Mesothelial cell of epicardium (in vitro differentiated cells): ENCODE data around the gene EXOC4. TPM values are rescaled to one million over a fixed set of nuclear protein-coding genes. Genes with fewer than 3 reads are reported as not detected.
"Not testable (repeated sequence)": the region's sequence is repeated elsewhere in the genome, so short reads cannot be mapped to it uniquely, and the experiment has no call there.

Source experiments
- DNase-seq, 2 experiments: peaks; one replicate each; pipeline ENCODE4 v3.0.0; 2021; ENCODE audit warnings: low spot score in 2 of 2; ENCODE audit not compliant: unreplicated experiment in 2 of 2
- H3K27ac Mint-ChIP-seq: 2 replicates; pipeline ENCODE4 v1.8.0; 2021; ENCODE audit warnings: mixed read lengths
- H3K27me3 Mint-ChIP-seq: 2 replicates; pipeline ENCODE4 v1.8.0; 2021; ENCODE audit warnings: low read depth, mixed read lengths
- H3K36me3 Mint-ChIP-seq: 2 replicates; pipeline ENCODE4 v1.8.0; 2021; ENCODE audit warnings: mixed read lengths
- H3K4me1 Mint-ChIP-seq: 2 replicates; pipeline ENCODE4 v1.8.0; 2021; ENCODE audit warnings: mixed read lengths
- H3K4me3 Mint-ChIP-seq: 2 replicates; pipeline ENCODE4 v1.8.0; 2021; ENCODE audit warnings: mild to moderate bottlenecking, moderate library complexity, mixed read lengths
- H3K9me3 Mint-ChIP-seq: 2 replicates; pipeline ENCODE4 v1.8.0; 2021; ENCODE audit warnings: mixed read lengths
- total RNA-seq: library from RNA; stranded (reverse); gene quantifications from 3 replicates; pipeline ENCODE4 v1.2.1, GENCODE V29; 2021
- TF ChIP-seq, protein P1 (sequence below): fragments of 200-600 bp; sonication (generic); IDR thresholded peaks from one replicate; pipeline ENCODE4 v1.5.0; 2021; ENCODE audit warnings: antibody characterized with exemption; ENCODE audit not compliant: unreplicated experiment

Gene EXOC4
- total RNA-seq, 1 donor from 2014 or later: 105 TPM

DNA sequence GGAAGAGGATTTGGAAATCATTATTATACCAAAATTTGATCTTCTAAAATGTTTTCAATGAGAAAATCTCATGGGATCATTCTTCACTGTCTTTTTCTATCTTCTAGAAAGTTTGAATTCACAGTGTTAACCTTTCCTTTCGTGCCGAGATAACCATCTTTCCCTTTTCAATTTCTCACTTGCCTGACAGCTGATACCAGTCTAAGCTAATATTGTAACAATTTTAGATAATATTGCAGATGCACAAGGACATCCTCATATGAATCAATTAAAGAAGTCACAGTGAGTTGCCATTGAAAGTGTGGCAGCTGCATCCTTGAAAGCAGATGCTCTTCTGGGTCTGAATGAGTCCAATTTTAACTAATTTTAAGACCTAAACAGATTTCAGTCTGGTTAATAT is 734.7 kb downstream of the EXOC4 start:
- peaks cover 15% of the 10 kb centered on the region for H3K9me3 Mint-ChIP-seq
- H3K4me3 Mint-ChIP-seq: no peak overlapping the region
- DNase-seq: no peak
- peaks cover 10% of the 10 kb centered on the region for H3K4me1 Mint-ChIP-seq
- no peaks in the 10 kb centered on the region for H3K27me3 Mint-ChIP-seq
- no peak overlapping the region for H3K27ac Mint-ChIP-seq
- TF ChIP-seq, protein P1, sequence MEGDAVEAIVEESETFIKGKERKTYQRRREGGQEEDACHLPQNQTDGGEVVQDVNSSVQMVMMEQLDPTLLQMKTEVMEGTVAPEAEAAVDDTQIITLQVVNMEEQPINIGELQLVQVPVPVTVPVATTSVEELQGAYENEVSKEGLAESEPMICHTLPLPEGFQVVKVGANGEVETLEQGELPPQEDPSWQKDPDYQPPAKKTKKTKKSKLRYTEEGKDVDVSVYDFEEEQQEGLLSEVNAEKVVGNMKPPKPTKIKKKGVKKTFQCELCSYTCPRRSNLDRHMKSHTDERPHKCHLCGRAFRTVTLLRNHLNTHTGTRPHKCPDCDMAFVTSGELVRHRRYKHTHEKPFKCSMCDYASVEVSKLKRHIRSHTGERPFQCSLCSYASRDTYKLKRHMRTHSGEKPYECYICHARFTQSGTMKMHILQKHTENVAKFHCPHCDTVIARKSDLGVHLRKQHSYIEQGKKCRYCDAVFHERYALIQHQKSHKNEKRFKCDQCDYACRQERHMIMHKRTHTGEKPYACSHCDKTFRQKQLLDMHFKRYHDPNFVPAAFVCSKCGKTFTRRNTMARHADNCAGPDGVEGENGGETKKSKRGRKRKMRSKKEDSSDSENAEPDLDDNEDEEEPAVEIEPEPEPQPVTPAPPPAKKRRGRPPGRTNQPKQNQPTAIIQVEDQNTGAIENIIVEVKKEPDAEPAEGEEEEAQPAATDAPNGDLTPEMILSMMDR: no peak
- peaks cover 7% of the 10 kb centered on the region for H3K36me3 Mint-ChIP-seq

DNA sequence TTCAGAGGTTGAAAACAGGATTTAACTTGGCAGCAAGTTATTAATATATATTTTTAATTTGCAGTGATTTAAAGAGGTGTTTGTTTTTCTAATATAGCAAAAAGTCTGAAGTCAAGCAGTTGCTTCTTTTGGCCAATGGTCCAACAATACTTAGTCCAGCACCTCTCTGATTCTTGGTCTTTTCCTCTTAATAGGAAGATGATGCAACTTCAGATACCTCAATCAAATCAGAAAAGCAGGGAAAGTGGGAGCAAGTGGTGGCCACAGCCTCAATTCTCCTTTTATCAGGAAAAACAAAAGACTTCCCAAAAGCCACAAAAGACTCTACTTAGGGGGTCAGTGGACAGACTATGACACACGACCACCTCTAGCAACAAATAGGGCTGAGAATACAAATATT is 740.7 kb downstream of the EXOC4 start:
- Mint-ChIP-seq H3K27ac (no peak overlapping the region), H3K27me3 (no peaks in the 10 kb centered on the region), H3K9me3 (peaks cover 15% of the 10 kb centered on the region), H3K4me3 (no peak overlapping the region), H3K36me3 (peaks cover 11% of the 10 kb centered on the region), H3K4me1 (no peaks in the 10 kb centered on the region)
- TF ChIP-seq, protein P1: no peak
- no peak for DNase-seq

DNA sequence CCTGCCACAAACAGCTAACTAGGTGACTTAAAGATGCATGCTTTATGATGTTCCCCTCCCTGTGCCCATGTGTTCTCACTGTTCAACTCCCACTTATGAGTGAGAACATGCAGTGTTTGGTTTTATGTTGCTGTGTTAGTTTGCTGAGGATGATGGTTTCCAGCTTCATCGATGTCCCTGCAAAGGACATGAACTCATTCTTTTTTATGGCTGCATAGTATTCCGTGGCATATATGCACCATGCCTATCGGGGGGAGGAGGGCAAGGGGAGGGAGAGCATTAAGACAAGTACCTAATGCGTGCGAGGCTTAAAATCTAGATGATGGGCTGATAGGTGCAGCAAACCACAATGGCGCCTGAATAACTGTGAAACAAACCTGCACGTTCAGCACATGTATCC is 741.2 kb downstream of the EXOC4 start:
- not testable (repeated sequence) for H3K27me3 Mint-ChIP-seq, H3K4me3 Mint-ChIP-seq, H3K4me1 Mint-ChIP-seq, H3K27ac Mint-ChIP-seq, DNase-seq
- H3K36me3 Mint-ChIP-seq: peaks cover 12% of the 10 kb centered on the region
- peaks cover 15% of the 10 kb centered on the region for H3K9me3 Mint-ChIP-seq

DNA sequence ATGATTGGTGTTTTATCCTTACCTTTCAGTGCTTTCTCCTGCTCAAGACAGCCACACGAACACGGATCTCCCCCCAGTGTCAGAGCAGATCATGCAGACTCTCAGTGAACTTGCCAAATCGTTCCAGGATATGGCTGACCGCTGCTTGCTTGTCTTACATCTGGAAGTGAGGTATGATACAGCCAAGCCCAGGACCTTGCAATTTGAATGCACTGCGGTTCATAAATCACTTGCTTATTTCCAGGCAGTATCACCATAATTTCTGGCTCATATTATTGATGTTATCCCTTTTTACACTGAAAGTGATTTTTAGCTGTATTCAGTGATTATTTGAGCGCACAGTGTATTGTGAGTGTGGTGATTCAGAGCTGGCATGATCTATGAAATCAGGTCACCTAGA is 744.6 kb downstream of the EXOC4 start:
- DNase-seq: no peak
- no peaks in the 10 kb centered on the region for H3K4me1 Mint-ChIP-seq
- H3K27me3 Mint-ChIP-seq: no peaks in the 10 kb centered on the region
- H3K36me3 Mint-ChIP-seq: peaks cover 5% of the 10 kb centered on the region
- no peaks in the 10 kb centered on the region for H3K9me3 Mint-ChIP-seq
- H3K4me3 Mint-ChIP-seq: no peak overlapping the region
- TF ChIP-seq, protein P1: no peak
- H3K27ac Mint-ChIP-seq: no peak overlapping the region

DNA sequence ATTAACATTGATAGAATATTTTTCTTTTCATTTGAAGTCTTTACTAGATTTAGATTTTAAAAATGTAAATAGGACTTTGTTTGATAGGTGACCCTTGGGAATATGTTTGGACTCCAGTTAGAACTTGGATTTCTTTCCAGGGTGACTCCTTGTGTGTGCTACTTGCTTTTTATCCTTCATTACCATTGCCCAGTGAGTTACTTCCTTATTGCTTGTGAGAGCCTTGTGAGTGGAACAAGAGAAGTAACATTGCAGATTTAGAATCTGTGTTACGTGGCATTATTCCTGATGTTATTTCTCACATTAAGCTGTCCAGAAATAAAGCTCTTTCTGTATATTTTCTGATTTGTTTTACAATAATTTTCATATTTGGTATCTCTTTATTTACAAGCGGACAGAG is 746.3 kb downstream of the EXOC4 start:
- peaks cover 5% of the 10 kb centered on the region for H3K36me3 Mint-ChIP-seq
- H3K27ac Mint-ChIP-seq: no peak overlapping the region

DNA sequence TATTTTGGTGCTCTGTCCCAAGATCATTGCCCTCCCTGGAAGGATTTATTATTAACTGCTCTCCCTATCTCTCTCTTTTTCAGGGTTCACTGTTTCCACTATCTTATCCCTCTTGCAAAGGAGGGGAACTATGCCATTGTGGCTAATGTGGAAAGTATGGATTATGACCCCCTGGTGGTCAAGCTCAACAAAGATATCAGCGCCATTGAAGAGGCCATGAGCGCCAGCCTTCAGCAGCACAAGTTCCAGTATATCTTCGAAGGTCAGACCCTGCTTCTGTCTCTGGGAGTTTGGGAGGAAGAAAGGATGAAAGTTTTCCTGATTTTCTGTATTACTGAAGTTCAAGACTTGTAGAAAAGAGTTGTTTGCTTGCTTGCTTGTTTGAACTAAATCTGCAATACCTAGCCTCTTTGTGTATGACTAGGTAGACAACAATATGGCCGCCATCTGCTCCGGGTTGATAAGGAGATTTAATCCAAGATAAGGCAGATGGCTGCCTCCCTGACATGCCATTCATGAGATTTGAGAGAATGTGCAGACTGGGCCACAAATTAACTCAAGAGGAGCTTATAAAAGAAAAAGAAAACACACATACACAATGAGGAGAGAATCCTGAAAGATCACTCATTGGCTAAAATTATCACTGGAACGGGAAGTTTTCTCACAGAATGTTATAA is 752.1 kb downstream of the EXOC4 start:
- TF ChIP-seq, protein P1: no peak
- Mint-ChIP-seq H3K36me3 (peaks cover 7% of the 10 kb centered on the region), H3K9me3 (no peaks in the 10 kb centered on the region), H3K4me3 (no peak overlapping the region), H3K4me1 (no peaks in the 10 kb centered on the region), H3K27me3 (no peaks in the 10 kb centered on the region), H3K27ac (no peak overlapping the region)
- DNase-seq: no peak

More for the DNA sequence above, 746.3 kb downstream of the EXOC4 start:
- no peak for DNase-seq
- TF ChIP-seq, protein P1: no peak
- H3K9me3 Mint-ChIP-seq: no peaks in the 10 kb centered on the region
- H3K4me3 Mint-ChIP-seq: no peak overlapping the region
- no peaks in the 10 kb centered on the region for H3K27me3 Mint-ChIP-seq
- H3K4me1 Mint-ChIP-seq: no peaks in the 10 kb centered on the region
